ENCODE measurements around the gene TLCD5.

GRCh38 chr11:120302001-120302805 lies 22.9 kb upstream of the TLCD5 start:
- TF ChIP-seq CTCF (conservative IDR thresholded peaks at IDR 0.05) = no peak
- TF ChIP-seq ZFX (IDR thresholded peaks at IDR 0.05) = no peak

Measured in C4-2B (cell line).